Endothelial cell of umbilical vein (primary cell): ENCODE data around the gene TTC33. TPM values are rescaled to one million over a fixed set of nuclear protein-coding genes. Genes with fewer than 3 reads are reported as not detected.

Experiments
- BruUV-seq: library from RNA; stranded (reverse); fragments of 400-500 nt; replicated peaks from 2 replicates; lab custom pipeline; 2021; lab: Mats Ljungman, UMichigan
- CTCF ChIA-PET: fragments of 300-600, 350-600 bp; sonication (Branson Sonifier 250); formaldehyde crosslinking; loops from one replicate; lab custom pipeline; 2021; ENCODE audit warnings: antibody characterized with exemption, inconsistent platforms; lab: Charles Lee
- POLR2A ChIA-PET: fragments of 300-600, 350-600 bp; sonication (Branson Sonifier 250); formaldehyde crosslinking; loops from one replicate; lab custom pipeline; 2021; ENCODE audit warnings: antibody characterized with exemption, inconsistent platforms; lab: Charles Lee
- DNase-seq: peaks from one replicate; pipeline ENCODE4 v3.0.0-alpha.2; 2011; ENCODE audit warnings: low read depth, low spot score
- FAIRE-seq: peaks from 2 replicates; lab custom pipeline; 2011; peaks lifted over from hg19 to GRCh38; lab: Jason Lieb, UNC
- H2AFZ ChIP-seq: 2 replicates; pipeline ENCODE4 v1.6.0; 2012; ENCODE audit warnings: low read depth, low read length, control low read depth, inconsistent platforms
- H3K27ac ChIP-seq: 2 replicates; pipeline ENCODE4 v1.5.1; 2011; ENCODE audit warnings: low read depth, mild to moderate bottlenecking, control low read depth, low read length, moderate library complexity; ENCODE audit not compliant: insufficient read depth
- H3K27me3 ChIP-seq, 2 experiments: 2 replicates each; pipeline versions ENCODE4 v1.6.0 to v1.6.1; 2011; ENCODE audit warnings: low read length in 2 of 2, mixed read lengths in 1 of 2; ENCODE audit not compliant: control insufficient read depth in 2 of 2, insufficient read depth in 2 of 2
- H3K36me3 ChIP-seq, 2 experiments: 2 replicates in 1 of 2; 3 replicates in 1 of 2; pipeline ENCODE4 v1.5.1; 2011; ENCODE audit warnings: low read length in 2 of 2, mild to moderate bottlenecking in 1 of 2, moderate library complexity in 1 of 2; ENCODE audit not compliant: control insufficient read depth in 2 of 2, insufficient read depth in 2 of 2; ENCODE audit errors: extremely low read depth in 1 of 2
- H3K4me1 ChIP-seq: 3 replicates; pipeline ENCODE4 v1.5.1; 2011; ENCODE audit warnings: mild to moderate bottlenecking, low read length; ENCODE audit not compliant: control insufficient read depth, insufficient read depth; ENCODE audit errors: extremely low read depth
- H3K4me2 ChIP-seq: 2 replicates; pipeline ENCODE4 v1.6.1; 2011; ENCODE audit warnings: low read length, control low read depth, mixed read lengths; ENCODE audit not compliant: insufficient read depth
- H3K4me3 ChIP-seq, 3 experiments: fragments of 200-600 bp in 1 of 3; sonication (generic), shearing (Covaris generic) in 1 of 3; replicated peaks in 1 of 3; 2 replicates each; pipeline ENCODE4 v1.5.1; 2011 to 2016; ENCODE audit warnings: control low read depth in 3 of 3, low read length in 3 of 3, mild to moderate bottlenecking in 2 of 3, inconsistent platforms in 1 of 3, low read depth in 1 of 3, moderate library complexity in 1 of 3; ENCODE audit not compliant: insufficient read depth in 1 of 3
- H3K79me2 ChIP-seq: 2 replicates; pipeline ENCODE4 v1.6.0; 2012; ENCODE audit warnings: low read length, inconsistent platforms; ENCODE audit not compliant: control insufficient read depth, insufficient read depth
- H3K9ac ChIP-seq: replicated peaks from 2 replicates; pipeline ENCODE3; 2011; ENCODE audit warnings: low read length, control low read depth; ENCODE audit not compliant: insufficient read depth; ENCODE audit errors: extremely low read depth
- H3K9me1 ChIP-seq: replicated peaks from 3 replicates; pipeline ENCODE4 v1.6.0; 2011; ENCODE audit warnings: mild to moderate bottlenecking, low read length; ENCODE audit not compliant: control insufficient read depth, insufficient read depth; ENCODE audit errors: extremely low read depth
- H3K9me3 ChIP-seq: replicated peaks from 2 replicates; pipeline ENCODE4 v1.5.1; 2012; ENCODE audit warnings: low read length, inconsistent platforms; ENCODE audit not compliant: control insufficient read depth, insufficient read depth
- H4K20me1 ChIP-seq: replicated peaks from 2 replicates; pipeline ENCODE3; 2011; ENCODE audit warnings: mild to moderate bottlenecking, low read length; ENCODE audit not compliant: control insufficient read depth, insufficient read depth; ENCODE audit errors: extremely low read depth
- CTCF ChIP-seq, 2 donors: IDR thresholded peaks; 1 replicate in 1 of 2; 2 replicates in 1 of 2; pipeline ENCODE4 v1.5.1; 2011; ENCODE audit warnings: low read length in 2 of 2, mild to moderate bottlenecking in 2 of 2, moderate library complexity in 2 of 2, control low read depth in 1 of 2, inconsistent platforms in 1 of 2, low read depth in 1 of 2; ENCODE audit not compliant: insufficient read depth in 1 of 2; ENCODE audit errors: extremely low read depth in 1 of 2
- EZH2 ChIP-seq: IDR thresholded peaks from 2 replicates; pipeline ENCODE4 v1.6.1; 2012; ENCODE audit warnings: borderline replicate concordance, low read depth, mild to moderate bottlenecking, moderate library complexity, low read length, inconsistent platforms; ENCODE audit not compliant: severe bottlenecking
- FOS ChIP-seq: IDR thresholded peaks from 2 replicates; pipeline ENCODE4 v1.6.1; 2011; ENCODE audit warnings: mild to moderate bottlenecking, low read length, moderate library complexity, borderline replicate concordance; ENCODE audit not compliant: insufficient read depth
- GATA2 ChIP-seq: IDR thresholded peaks from 2 replicates; pipeline ENCODE4 v1.7.0; 2011; ENCODE audit warnings: low read depth, mild to moderate bottlenecking, moderate library complexity, mixed read lengths, low read length; ENCODE audit not compliant: insufficient read length, insufficient read depth
- JUN ChIP-seq: IDR thresholded peaks from 2 replicates; pipeline ENCODE4 v1.6.1; 2011; ENCODE audit warnings: borderline replicate concordance, low read depth; ENCODE audit not compliant: insufficient read length, insufficient read depth
- MAX ChIP-seq: IDR thresholded peaks from 2 replicates; pipeline ENCODE4 v1.6.1; 2011; ENCODE audit not compliant: insufficient read depth, insufficient read length
- MYC ChIP-seq: IDR thresholded peaks from one replicate; pipeline ENCODE4 v1.6.1; 2011; ENCODE audit warnings: mild to moderate bottlenecking, low read depth, low read length
- POLR2A ChIP-seq: IDR thresholded peaks from 2 replicates; pipeline ENCODE4 v1.6.1; 2012; ENCODE audit warnings: low read depth, mild to moderate bottlenecking, control low read depth, low read length
- POLR2AphosphoS5 ChIP-seq: IDR thresholded peaks from 2 replicates; pipeline ENCODE4 v1.6.1; 2012; ENCODE audit warnings: low read depth, mild to moderate bottlenecking, control low read depth, low read length, moderate library complexity; ENCODE audit not compliant: insufficient read depth
- dilution Hi-C: fragments of 300-500 bp; cut with MboI; formaldehyde crosslinking; loops from one replicate; pipeline ENCODE4 v1.15.0; 2019; ENCODE audit warnings: low sequenced_read_pairs; ENCODE audit not compliant: extremely low pct_ligation_motif_present
- intact Hi-C: fragments of 100-400 bp; cut with micrococcal nuclease; formaldehyde crosslinking; loops from one replicate; pipeline ENCODE4 v1.10.0; 2022
- polyA plus RNA-seq, 4 experiments: library from polyadenylated mRNA; depleted of rRNA in 3 of 4; stranded (reverse) in 3 of 4; unstranded in 1 of 4; fragments of >200 nt; gene quantifications; 2 replicates each; pipeline versions ENCODE4 v1.2.1 to v1.2.3, GENCODE V29; 2011 to 2012; ENCODE audit warnings: missing spikeins in 1 of 4
- total RNA-seq: library from RNA; stranded (reverse); gene quantifications from 2 replicates; pipeline ENCODE4 v1.2.3, GENCODE V29; 2021

Gene TTC33
- total and polyA plus RNA-seq, 2 donors (not counting 3 experiments of a cell fraction or from before 2014, with no cell fraction given): 2.2 to 11.7 TPM

- intact Hi-C loops: no loop called here
- no TSS peak for BruUV-seq
These were observed 240.3 kb downstream of the TTC33 start for GRCh38 chr5:40515476-40515875.

More at GRCh38 chr5:40515476-40515875, 240.3 kb downstream of the TTC33 start:
- TF ChIP-seq EZH2 (no peak), CTCF (IDR thresholded peaks at IDR 0.05; ENCODE audit: extremely low read depth in 1 of 2, insufficient read depth in 1 of 2, low read depth in 1 of 2, low read length in 2 of 2) (no peak), POLR2AphosphoS5 (no peak), MYC (no peak), POLR2A (no peak), MAX (no peak), FOS (no peak), GATA2 (no peak), JUN (no peak)
- no peak overlapping the region for H3K27ac ChIP-seq
- H3K9ac ChIP-seq: no peak overlapping the region
- no peaks in the 10 kb centered on the region for H3K9me1 ChIP-seq
- no peaks in the 10 kb centered on the region for H3K9me3 ChIP-seq
- H3K27me3 ChIP-seq: peaks cover 2 to 27% of the 10 kb centered on the region in 2 experiments
- ChIA-PET CTCF (interaction anchor here (1.5 kb wide), 1 partner anchor 40 kb away, joined by 3 read pairs; no protein-coding TSS in a partner anchor), POLR2A (no interaction called here)
- no peaks in the 10 kb centered on the region for H4K20me1 ChIP-seq
- H2AFZ ChIP-seq: no peak overlapping the region
- FAIRE-seq (no peak), DNase-seq (no peak)
- dilution Hi-C loops: no loop called here
- H3K36me3 ChIP-seq: no peaks in the 10 kb centered on the region
- no peaks in the 10 kb centered on the region for H3K4me1 ChIP-seq
- H3K4me3 ChIP-seq: no peak overlapping the region
- H3K4me2 ChIP-seq: no peak overlapping the region
- no peaks in the 10 kb centered on the region for H3K79me2 ChIP-seq
